ENCODE results near the gene HRH1. TPM values are rescaled to one million over a fixed set of nuclear protein-coding genes. Genes with fewer than 3 reads are reported as not detected.

The HRH1 gene
- total RNA-seq, 1 experiment from 2014 or later, result 4.6 TPM

- in situ Hi-C loops (cut with HindIII; ENCODE audit: low pct_unique_long_range_greater_than_20kb, low sequenced_read_pairs), result no loop called here
- H3K27me3 ChIP-seq (ENCODE audit: control insufficient read depth, insufficient read depth, low read length), result no peaks in the 10 kb centered on the region
- H3K27ac ChIP-seq (ENCODE audit: low read length), result no peak overlapping the region
- ATAC-seq (no peak), DNase-seq (ENCODE audit: low read depth, low spot score) (no peak)
- TF ChIP-seq TCF7L2 (IDR thresholded peaks at IDR 0.05; ENCODE audit: low read depth, low read length) (no peak), SIN3A (IDR thresholded peaks at IDR 0.05; ENCODE audit: borderline replicate concordance, insufficient read depth, low read depth, low read length) (no peak), REST (IDR thresholded peaks at IDR 0.05; ENCODE audit: insufficient read depth in 1 of 2, low read depth in 2 of 2, low read length in 1 of 2) (no peak)
- H3K9me3 ChIP-seq (ENCODE audit: control insufficient read depth, insufficient read depth, low read depth, low read length), result no peaks in the 10 kb centered on the region
- no TSS peak for BruUV-seq (replicated peaks)
- CTCF ChIA-PET, result no interaction called here
- intact Hi-C loops (cut with micrococcal nuclease; ENCODE audit: unreplicated experiment), result no loop called here
- no peak overlapping the region for H3K4me3 ChIP-seq (ENCODE audit: low read depth in 2 of 2, low read length in 2 of 2)
- no peaks in the 10 kb centered on the region for H3K4me1 ChIP-seq (ENCODE audit: control insufficient read depth, insufficient read depth, low read length)
- POLR2A ChIA-PET, result no interaction called here
- no peaks in the 10 kb centered on the region for H3K36me3 ChIP-seq (ENCODE audit: control insufficient read depth, insufficient read depth, low read length)
Observed at GRCh38 chr3:11116336-11117059, 37.8 kb upstream of the HRH1 start.

- no peak overlapping the region for H3K27ac ChIP-seq (ENCODE audit: low read length)
- no peaks in the 10 kb centered on the region for H3K27me3 ChIP-seq (ENCODE audit: control insufficient read depth, insufficient read depth, low read length)
- H3K4me1 ChIP-seq (ENCODE audit: control insufficient read depth, insufficient read depth, low read length), result no peaks in the 10 kb centered on the region
- in situ Hi-C loops (cut with HindIII; ENCODE audit: low pct_unique_long_range_greater_than_20kb, low sequenced_read_pairs), result no loop called here
- no TSS peak for BruUV-seq (replicated peaks)
- DNase-seq (ENCODE audit: low read depth, low spot score) (no peak), ATAC-seq (no peak)
- H3K36me3 ChIP-seq (ENCODE audit: control insufficient read depth, insufficient read depth, low read length), result no peaks in the 10 kb centered on the region
- ChIA-PET POLR2A (no interaction called here), CTCF (no interaction called here)
- no peaks in the 10 kb centered on the region for H3K9me3 ChIP-seq (ENCODE audit: control insufficient read depth, insufficient read depth, low read depth, low read length)
- H3K4me3 ChIP-seq (ENCODE audit: low read depth in 2 of 2, low read length in 2 of 2), result no peak overlapping the region
- TF ChIP-seq TCF7L2 (IDR thresholded peaks at IDR 0.05; ENCODE audit: low read depth, low read length), result no peak
- TF ChIP-seq REST (IDR thresholded peaks at IDR 0.05; ENCODE audit: insufficient read depth in 1 of 2, low read depth in 2 of 2, low read length in 1 of 2), result no peak
- TF ChIP-seq POLR2AphosphoS5 (IDR thresholded peaks at IDR 0.05; ENCODE audit: low read depth, low read length), result no peak
- TF ChIP-seq SIN3A (IDR thresholded peaks at IDR 0.05; ENCODE audit: borderline replicate concordance, insufficient read depth, low read depth, low read length), result no peak
- no peak for TF ChIP-seq CTCF (IDR thresholded peaks at IDR 0.05)
- intact Hi-C loops (cut with micrococcal nuclease; ENCODE audit: unreplicated experiment), result no loop called here
Observed at GRCh38 chr3:11117591-11117990, 36.7 kb upstream of the HRH1 start.

Data from Panc1 (cell line).